Skeletal muscle cell (primary cell): ENCODE measurements around the gene AASDHPPT.

Experiments
- DNase-seq: peaks from one replicate; pipeline ENCODE4 v3.0.0-alpha.2; 2010; ENCODE audit warnings: low read depth
- H3K4me3 ChIP-seq: 2 replicates; pipeline ENCODE4 v1.5.1; 2011; ENCODE audit warnings: low read depth, mild to moderate bottlenecking, control low read depth, low read length, moderate library complexity

The AASDHPPT gene

GRCh38 chr11:106076919-106077608 is 398 bp upstream of the AASDHPPT start, which contains the start of gene KBTBD3:
KBTBD3 (minus strand) TSS chr11:106077347; CDS start chr11:106059097, 18,250 bp downstream.
- DNase-seq, result peak; percentile 99
- H3K4me3 ChIP-seq, result peak within 1 kb of the TSS; percentile 99

GRCh38 chr11:106082096-106082495 is 4.6 kb downstream of the AASDHPPT start:
- no peak for DNase-seq
- no peak overlapping the region for H3K4me3 ChIP-seq

- H3K4me3 ChIP-seq, result no peak overlapping the region
- no peak for DNase-seq
Measured at GRCh38 chr11:106086135-106086534, 8.7 kb downstream of the AASDHPPT start.

- no peak overlapping the region for H3K4me3 ChIP-seq
- DNase-seq, result no peak
Measured at GRCh38 chr11:106086850-106087249, 9.4 kb downstream of the AASDHPPT start.

- no peak overlapping the region for H3K4me3 ChIP-seq
- no peak for DNase-seq
Measured at GRCh38 chr11:106087815-106088435, 10.5 kb downstream of the AASDHPPT start.

- no peak overlapping the region for H3K4me3 ChIP-seq
Measured at GRCh38 chr11:106088896-106089295, 11.4 kb downstream of the AASDHPPT start.

GRCh38 chr11:106091480-106092123 is 14.1 kb downstream of the AASDHPPT start:
- no peak overlapping the region for H3K4me3 ChIP-seq
- DNase-seq, result peak; percentile 40

More at GRCh38 chr11:106088896-106089295, 11.4 kb downstream of the AASDHPPT start:
- no peak for DNase-seq

GRCh38 chr11:106092446-106092845 is 15.0 kb downstream of the AASDHPPT start:
- no peak overlapping the region for H3K4me3 ChIP-seq
- DNase-seq, result no peak

- H3K4me3 ChIP-seq, result no peak overlapping the region
- no peak for DNase-seq
Measured at GRCh38 chr11:106098893-106099553, 21.6 kb downstream of the AASDHPPT start.

- no peak for DNase-seq
- H3K4me3 ChIP-seq, result no peak overlapping the region
Measured at GRCh38 chr11:106101370-106101769, 23.9 kb downstream of the AASDHPPT start.

- peak; percentile 16 for DNase-seq
- no peak overlapping the region for H3K4me3 ChIP-seq
Measured at GRCh38 chr11:106101819-106102218, 24.4 kb downstream of the AASDHPPT start.

GRCh38 chr11:106105986-106106385 is 28.5 kb downstream of the AASDHPPT start:
- H3K4me3 ChIP-seq, result no peak overlapping the region
- DNase-seq, result no peak

GRCh38 chr11:106121570-106122320 is 44.3 kb downstream of the AASDHPPT start:
- no peak for DNase-seq
- H3K4me3 ChIP-seq, result no peak overlapping the region

GRCh38 chr11:106127604-106128003 is 50.1 kb downstream of the AASDHPPT start:
- DNase-seq, result no peak
- no peak overlapping the region for H3K4me3 ChIP-seq

GRCh38 chr11:106128740-106129139 is 51.3 kb downstream of the AASDHPPT start:
- no peak for DNase-seq
- no peak overlapping the region for H3K4me3 ChIP-seq

- no peak for DNase-seq
- no peak overlapping the region for H3K4me3 ChIP-seq
Measured at GRCh38 chr11:106131998-106132397, 54.5 kb downstream of the AASDHPPT start.

- DNase-seq, result no peak
- no peak overlapping the region for H3K4me3 ChIP-seq
Measured at GRCh38 chr11:106132582-106133354, 55.3 kb downstream of the AASDHPPT start.

- no peak overlapping the region for H3K4me3 ChIP-seq
- DNase-seq, result no peak
Measured at GRCh38 chr11:106133529-106133928, 56.1 kb downstream of the AASDHPPT start.

GRCh38 chr11:106137061-106137460 is 59.6 kb downstream of the AASDHPPT start:
- no peak overlapping the region for H3K4me3 ChIP-seq
- DNase-seq, result no peak
